HepG2 (cell line): ENCODE results near the gene GPR62. TPM values are rescaled to one million over a fixed set of nuclear protein-coding genes. Genes with fewer than 3 reads are reported as not detected.

ENCODE experiments used
- AGO2 ChIP-seq: fragments of 200-400 bp; formaldehyde crosslinking; optimal IDR thresholded peaks from 2 replicates; pipeline ENCODE3; 2017; ENCODE audit warnings: mild to moderate bottlenecking, low read depth, low read length, moderate library complexity
- ATAD3A ChIP-seq: sonication (generic); formaldehyde crosslinking; IDR thresholded peaks from 2 replicates; pipeline ENCODE4 v1.4.0; 2020; ENCODE audit warnings: missing genetic modification reagents
- CHD2 ChIP-seq: IDR thresholded peaks from 2 replicates; pipeline ENCODE4 v1.6.1; 2011; ENCODE audit warnings: low read depth, low read length, improper control_type of control experiment
- DZIP1 ChIP-seq: sonication (generic); formaldehyde crosslinking; IDR thresholded peaks from 2 replicates; pipeline ENCODE4 v1.5.0; 2020; ENCODE audit warnings: mild to moderate bottlenecking, missing genetic modification reagents
- KDM5A ChIP-seq: fragments of 200-600 bp; sonication (generic); IDR thresholded peaks from 2 replicates; pipeline ENCODE4 v1.7.0; 2018; ENCODE audit warnings: antibody characterized with exemption, mild to moderate bottlenecking, low read length, borderline replicate concordance
- MTF1 ChIP-seq: sonication (generic); formaldehyde crosslinking; IDR thresholded peaks from 2 replicates; pipeline ENCODE4 v1.5.0; 2020; ENCODE audit warnings: missing genetic modification reagents
- NRL ChIP-seq: sonication (generic); formaldehyde crosslinking; IDR thresholded peaks from 2 replicates; pipeline ENCODE4 v1.5.0; 2020; ENCODE audit warnings: missing genetic modification reagents, mild to moderate bottlenecking, moderate library complexity, borderline replicate concordance
- WIZ ChIP-seq: sonication (generic); formaldehyde crosslinking; IDR thresholded peaks from 2 replicates; pipeline ENCODE4 v1.5.1; 2020; ENCODE audit warnings: mild to moderate bottlenecking, missing genetic modification reagents
- ZBTB39 ChIP-seq: sonication (generic); formaldehyde crosslinking; IDR thresholded peaks from 2 replicates; pipeline ENCODE4 v1.5.0; 2020; ENCODE audit warnings: missing genetic modification reagents
- ZFP91 ChIP-seq: sonication (generic); formaldehyde crosslinking; IDR thresholded peaks from 2 replicates; pipeline ENCODE4 v1.9.0; 2022; ENCODE audit warnings: missing genetic modification reagents, mild to moderate bottlenecking, borderline replicate concordance
- ZNF225 ChIP-seq: sonication (generic); formaldehyde crosslinking; IDR thresholded peaks from 2 replicates; pipeline ENCODE4 v1.4.0; 2020; ENCODE audit warnings: mild to moderate bottlenecking, missing genetic modification reagents
- ZNF329 ChIP-seq: sonication (generic); formaldehyde crosslinking; IDR thresholded peaks from 2 replicates; pipeline ENCODE4 v1.9.0; 2021; ENCODE audit warnings: low read depth, mild to moderate bottlenecking, missing genetic modification reagents
- ZNF337 ChIP-seq: sonication (generic); formaldehyde crosslinking; IDR thresholded peaks from 2 replicates; pipeline ENCODE4 v1.5.1; 2020; ENCODE audit warnings: missing genetic modification reagents, low read depth, mild to moderate bottlenecking, borderline replicate concordance
- ZNF556 ChIP-seq: sonication (generic); formaldehyde crosslinking; IDR thresholded peaks from 2 replicates; pipeline ENCODE4 v1.4.0; 2020; ENCODE audit warnings: mild to moderate bottlenecking, missing genetic modification reagents, borderline replicate concordance
- ZNF629 ChIP-seq: sonication (generic); formaldehyde crosslinking; conservative IDR thresholded peaks from 2 replicates; pipeline ENCODE4 v1.5.0; 2020; ENCODE audit warnings: missing genetic modification reagents
- ZNF770 ChIP-seq: sonication (generic); formaldehyde crosslinking; IDR thresholded peaks from 2 replicates; pipeline ENCODE4 v1.5.0; 2020; ENCODE audit warnings: mild to moderate bottlenecking, missing genetic modification reagents
- ZNF782 ChIP-seq: sonication (generic); formaldehyde crosslinking; IDR thresholded peaks from 2 replicates; pipeline ENCODE4 v1.4.0; 2020; ENCODE audit warnings: missing genetic modification reagents, mild to moderate bottlenecking, borderline replicate concordance
- ZNF891 ChIP-seq: sonication (generic); formaldehyde crosslinking; IDR thresholded peaks from 2 replicates; pipeline ENCODE4 v1.5.0; 2020; ENCODE audit warnings: mild to moderate bottlenecking, missing genetic modification reagents
- polyA plus RNA-seq, 8 experiments: library from polyadenylated mRNA; depleted of rRNA in 3 of 8; stranded (reverse) in 7 of 8; unstranded in 1 of 8; fragments of >200 nt; fragmentation: Illumina TruSeq in 4 of 8; extraction: Trizol in 4 of 8; gene quantifications; 2 replicates each; pipeline versions ENCODE4 v1.2.1 to v1.2.3, GENCODE V29; 2011 to 2016; ENCODE audit warnings: low read depth in 4 of 8, missing spikeins in 1 of 8, mixed read lengths in 1 of 8; ENCODE audit not compliant: insufficient read depth in 1 of 8
- total RNA-seq, 5 experiments: library from RNA; depleted of rRNA; stranded (reverse); fragments of >200 nt; fragmentation: Illumina TruSeq; extraction: Trizol; gene quantifications; 2 replicates each; pipeline ENCODE4 v1.2.3, GENCODE V29; 2016; ENCODE audit warnings: low read depth in 1 of 5

The GPR62 gene
- total and polyA plus RNA-seq, 2 of the 13 experiments (the other 11 are each of a cell fraction or from before 2014, with no cell fraction given) = not detected

- TF ChIP-seq ZNF225 (CRISPR knock-in tag) = 0 out of 2 replicates have a peak, but pooled peaks have one; percentile 45
- TF ChIP-seq ZNF329 (CRISPR knock-in tag) = peak; percentile 63; the same call in 1 of the 2 replicates
- peak; percentile 13; the same call in 1 of the 2 replicates for TF ChIP-seq ZNF770 (CRISPR knock-in tag)
- peak; percentile 11; the same call in 1 of the 2 replicates for TF ChIP-seq ZFP91 (CRISPR knock-in tag)
- TF ChIP-seq ZNF782 = peak; percentile 51; the same call in 1 of the 2 replicates
- peak; percentile 81 for TF ChIP-seq AGO2
- TF ChIP-seq ZNF891 (CRISPR knock-in tag) = peak; percentile 16; the same call in 1 of the 2 replicates
- no peak for TF ChIP-seq KDM5A
- TF ChIP-seq CHD2 = no peak
- TF ChIP-seq DZIP1 (CRISPR knock-in tag) = 0 out of 2 replicates have a peak, but pooled peaks have one; percentile 85
- no peak for TF ChIP-seq ZNF556 (CRISPR knock-in tag)
- TF ChIP-seq ZNF629 = peak; percentile 28
- TF ChIP-seq ZBTB39 (CRISPR knock-in tag) = no peak
- TF ChIP-seq NRL (CRISPR knock-in tag) = peak; percentile 52
- TF ChIP-seq ZNF337 = 0 out of 2 replicates have a peak, but pooled peaks have one; percentile 25
- TF ChIP-seq WIZ (CRISPR knock-in tag) = 0 out of 2 replicates have a peak, but pooled peaks have one; percentile 26
- 0 out of 2 replicates have a peak, but pooled peaks have one; percentile 4 for TF ChIP-seq MTF1 (CRISPR knock-in tag)
- no peak for TF ChIP-seq ATAD3A (CRISPR knock-in tag)
Observed at GRCh38 chr3:51974277-51974962, 19.2 kb downstream of the GPR62 start (continued).
